Bronchial epithelial cell (primary cell): ENCODE data around the gene SMIM23. TPM values are rescaled to one million over a fixed set of nuclear protein-coding genes. Genes with fewer than 3 reads are reported as not detected.

Experiments
- DNase-seq: peaks from one replicate; pipeline ENCODE4 v3.0.0-alpha.2; 2010; ENCODE audit warnings: low read depth
- FAIRE-seq: peaks from 2 replicates; lab custom pipeline; 2011; peaks lifted over from hg19 to GRCh38; lab: Jason Lieb, UNC
- H3K27me3 ChIP-seq: 2 replicates; pipeline ENCODE4 v1.5.1; 2011; ENCODE audit warnings: low read length; ENCODE audit not compliant: control insufficient read depth, insufficient read depth
- H3K36me3 ChIP-seq: 2 replicates; pipeline ENCODE4 v1.5.1; 2011; ENCODE audit warnings: low read length; ENCODE audit not compliant: control insufficient read depth, insufficient read depth
- H3K4me3 ChIP-seq: 2 replicates; pipeline ENCODE4 v1.5.1; 2011; ENCODE audit warnings: mild to moderate bottlenecking, low read depth, low read length, control low read depth
- CTCF ChIP-seq: IDR thresholded peaks from 2 replicates; pipeline ENCODE4 v1.5.1; 2011; ENCODE audit warnings: mild to moderate bottlenecking, moderate library complexity, low read length, control low read depth, inconsistent platforms; ENCODE audit not compliant: insufficient read depth, severe bottlenecking
- total RNA-seq: library from RNA; depleted of rRNA; stranded (reverse); fragments of >200 nt; gene quantifications from 2 replicates; pipeline ENCODE4 v1.2.1, GENCODE V29; 2014

The SMIM23 gene
- total RNA-seq, 1 donor from 2014 or later, result not detected

- H3K27me3 ChIP-seq, result no peaks in the 10 kb centered on the region
- no peak for TF ChIP-seq CTCF
- DNase-seq, result no peak
- no peaks in the 10 kb centered on the region for H3K36me3 ChIP-seq
- no peak overlapping the region for H3K4me3 ChIP-seq
- FAIRE-seq, result no peak
Observed at GRCh38 chr5:171796436-171796835, 10.8 kb downstream of the SMIM23 start.

- no peak for TF ChIP-seq CTCF
- Histone ChIP-seq H3K27me3 (no peaks in the 10 kb centered on the region), H3K4me3 (no peak overlapping the region), H3K36me3 (no peaks in the 10 kb centered on the region)
- no peak for FAIRE-seq
- DNase-seq, result no peak
Observed at GRCh38 chr5:171797543-171797942, 11.9 kb downstream of the SMIM23 start.

- TF ChIP-seq CTCF, result no peak
- Histone ChIP-seq H3K27me3 (no peaks in the 10 kb centered on the region), H3K4me3 (no peak overlapping the region), H3K36me3 (no peaks in the 10 kb centered on the region)
- no peak for FAIRE-seq
- DNase-seq, result no peak
Observed at GRCh38 chr5:171798418-171798817, 12.8 kb downstream of the SMIM23 start.

GRCh38 chr5:171801839-171802238 lies 16.2 kb downstream of the SMIM23 start:
- FAIRE-seq (no peak), DNase-seq (no peak)
- no peak for TF ChIP-seq CTCF
- no peaks in the 10 kb centered on the region for H3K36me3 ChIP-seq
- H3K27me3 ChIP-seq, result peaks cover 7% of the 10 kb centered on the region
- no peak overlapping the region for H3K4me3 ChIP-seq

GRCh38 chr5:171805746-171806145 lies 20.1 kb downstream of the SMIM23 start:
- no peak for FAIRE-seq
- Histone ChIP-seq H3K27me3 (peaks cover 9% of the 10 kb centered on the region), H3K4me3 (no peak overlapping the region), H3K36me3 (no peaks in the 10 kb centered on the region)
- TF ChIP-seq CTCF, result no peak
- no peak for DNase-seq
